Ishikawa (cell line): ENCODE results near the gene ERGIC1.

Experiments
- CREB1 ChIP-seq: IDR thresholded peaks from 2 replicates; pipeline ENCODE4 v1.6.1; 2012; ENCODE audit warnings: low read depth
- MAX ChIP-seq: IDR thresholded peaks from 2 replicates; pipeline ENCODE4 v1.6.1; 2012
- NFIC ChIP-seq: IDR thresholded peaks from 2 replicates; pipeline ENCODE4 v1.6.1; 2012
- TAF1 ChIP-seq: IDR thresholded peaks from 2 replicates; pipeline ENCODE4 v1.6.1; 2012; ENCODE audit warnings: low read depth, mild to moderate bottlenecking
- TEAD4 ChIP-seq: IDR thresholded peaks from 2 replicates; pipeline ENCODE4 v1.6.1; 2012

GRCh38 chr5:172931001-172931536, 97.0 kb downstream of the ERGIC1 start:
- TF ChIP-seq NFIC (peak; percentile 33; the same call in 1 of the 2 replicates), TAF1 (no peak), TEAD4 (0 out of 2 replicates have a peak, but pooled peaks have one; percentile 8), MAX (no peak), CREB1 (no peak)
